PC-9 (cell line): ENCODE results near the gene PDZK1IP1. TPM values are rescaled to one million over a fixed set of nuclear protein-coding genes. Genes with fewer than 3 reads are reported as not detected.

Experiments used
- BruUV-seq: library from RNA; stranded (reverse); fragments of 400-500 nt; replicated peaks from 2 replicates; lab custom pipeline; 2021; lab: Mats Ljungman, UMichigan
- CTCF ChIA-PET: fragments of 300-600 bp; sonication (Branson Sonifier 250); formaldehyde crosslinking; loops from one replicate; lab custom pipeline; 2022; ENCODE audit warnings: antibody characterized with exemption; lab: Charles Lee
- POLR2A ChIA-PET: fragments of 300-600 bp; sonication (Branson Sonifier 250); formaldehyde crosslinking; loops from one replicate; lab custom pipeline; 2022; ENCODE audit warnings: antibody characterized with exemption; ENCODE audit not compliant: unreplicated experiment; lab: Charles Lee
- DNase-seq, 2 experiments: peaks; one replicate each; pipeline versions ENCODE4 v3.0.0 to v3.0.0-alpha.2; 2015 to 2022; ENCODE audit warnings: mixed read lengths in 1 of 2
- H2AFZ ChIP-seq: fragments of 200-600 bp; sonication (generic); 2 replicates; pipeline ENCODE4 v1.8.1; 2017; ENCODE audit warnings: antibody characterized with exemption
- H3F3A ChIP-seq: fragments of 200-600 bp; sonication (generic); 2 replicates; pipeline ENCODE4 v1.8.1; 2017; ENCODE audit warnings: antibody characterized with exemption, mild to moderate bottlenecking, low read depth; ENCODE audit not compliant: insufficient read depth
- H3K27ac ChIP-seq: fragments of 200-600 bp; sonication (generic); 2 replicates; pipeline ENCODE4 v1.6.1; 2016; ENCODE audit warnings: mixed run types
- H3K27me3 ChIP-seq: fragments of 200-600 bp; sonication (generic); 2 replicates; pipeline ENCODE4 v1.6.1; 2016; ENCODE audit warnings: low read depth, mixed run types; ENCODE audit not compliant: insufficient read depth
- H3K36me3 ChIP-seq: fragments of 200-600 bp; sonication (generic); 2 replicates; pipeline ENCODE4 v1.6.1; 2016; ENCODE audit warnings: low read depth, mixed run types
- H3K4me1 ChIP-seq: fragments of 200-600 bp; sonication (generic); replicated peaks from 2 replicates; pipeline ENCODE4 v1.6.1; 2016; ENCODE audit warnings: mixed run types; ENCODE audit not compliant: insufficient read depth
- H3K4me2 ChIP-seq: fragments of 200-600 bp; sonication (generic); 2 replicates; pipeline ENCODE4 v1.6.1; 2017; ENCODE audit warnings: mixed run types
- H3K4me3 ChIP-seq: fragments of 200-600 bp; sonication (generic); 2 replicates; pipeline ENCODE4 v1.6.1; 2016; ENCODE audit warnings: mixed run types
- H3K79me2 ChIP-seq: fragments of 200-600 bp; sonication (generic); 2 replicates; pipeline ENCODE4 v1.6.1; 2017; ENCODE audit warnings: low read depth, mixed run types
- H3K9me2 ChIP-seq: fragments of 200-600 bp; sonication (generic); 2 replicates; pipeline ENCODE4 v1.8.1; 2017; ENCODE audit warnings: mild to moderate bottlenecking; ENCODE audit not compliant: insufficient read depth
- H3K9me3 ChIP-seq: fragments of 200-600 bp; sonication (generic); 2 replicates; pipeline ENCODE4 v1.8.1; 2016; ENCODE audit warnings: low read depth; ENCODE audit not compliant: insufficient read depth
- H4K20me1 ChIP-seq: fragments of 200-600 bp; sonication (generic); 2 replicates; pipeline ENCODE4 v1.8.1; 2017; ENCODE audit not compliant: insufficient read depth
- EZH2 ChIP-seq: fragments of 200-600 bp; sonication (generic); IDR thresholded peaks from 2 replicates; pipeline ENCODE4 v1.8.0; 2017; ENCODE audit warnings: antibody characterized with exemption, low read depth
- intact Hi-C: fragments of 100-400 bp; cut with micrococcal nuclease; formaldehyde crosslinking; loops from one replicate; pipeline ENCODE4 v1.10.0; 2022; ENCODE audit not compliant: unreplicated experiment
- total RNA-seq: library from RNA; stranded (reverse); gene quantifications from 2 replicates; pipeline ENCODE4 v1.2.3, GENCODE V29; 2021
- TF ChIP-seq, protein P1 (sequence below): fragments of 200-600 bp; sonication (generic); conservative IDR thresholded peaks from 2 replicates; pipeline ENCODE4 v1.6.1; 2017; ENCODE audit warnings: mixed run types, antibody characterized with exemption, mild to moderate bottlenecking, moderate library complexity

Gene PDZK1IP1
- total RNA-seq, 1 experiment from 2014 or later, result 6.2 TPM

GRCh38 chr1:47188791-47189785, 748 bp downstream of the PDZK1IP1 start:
- no TSS peak for BruUV-seq
- ChIA-PET POLR2A (interaction anchor here (0.6 to 1.1 kb wide), 4 partner anchors 10 to 577 kb away, joined by 3 to 7 read pairs (median 4); partner anchors contain the start of gene STIL), CTCF (interaction anchor here (0.6 to 1.3 kb wide), 6 partner anchors 10 to 539 kb away, joined by 3 to 27 read pairs (median 4); partner anchors contain the start of gene FOXD2)
- Histone ChIP-seq H3K4me2 (no peak overlapping the region), H3K4me3 (no peak overlapping the region), H3K27ac (no peak overlapping the region), H3K79me2 (no peaks in the 10 kb centered on the region), H3F3A (no peaks in the 10 kb centered on the region), H3K4me1 (no peaks in the 10 kb centered on the region), H2AFZ (no peak overlapping the region), H3K27me3 (no peaks in the 10 kb centered on the region), H3K36me3 (no peaks in the 10 kb centered on the region), H4K20me1 (no peaks in the 10 kb centered on the region), H3K9me2 (no peaks in the 10 kb centered on the region), H3K9me3 (no peaks in the 10 kb centered on the region)
- intact Hi-C loops, result no loop called here
- TF ChIP-seq, protein P1, sequence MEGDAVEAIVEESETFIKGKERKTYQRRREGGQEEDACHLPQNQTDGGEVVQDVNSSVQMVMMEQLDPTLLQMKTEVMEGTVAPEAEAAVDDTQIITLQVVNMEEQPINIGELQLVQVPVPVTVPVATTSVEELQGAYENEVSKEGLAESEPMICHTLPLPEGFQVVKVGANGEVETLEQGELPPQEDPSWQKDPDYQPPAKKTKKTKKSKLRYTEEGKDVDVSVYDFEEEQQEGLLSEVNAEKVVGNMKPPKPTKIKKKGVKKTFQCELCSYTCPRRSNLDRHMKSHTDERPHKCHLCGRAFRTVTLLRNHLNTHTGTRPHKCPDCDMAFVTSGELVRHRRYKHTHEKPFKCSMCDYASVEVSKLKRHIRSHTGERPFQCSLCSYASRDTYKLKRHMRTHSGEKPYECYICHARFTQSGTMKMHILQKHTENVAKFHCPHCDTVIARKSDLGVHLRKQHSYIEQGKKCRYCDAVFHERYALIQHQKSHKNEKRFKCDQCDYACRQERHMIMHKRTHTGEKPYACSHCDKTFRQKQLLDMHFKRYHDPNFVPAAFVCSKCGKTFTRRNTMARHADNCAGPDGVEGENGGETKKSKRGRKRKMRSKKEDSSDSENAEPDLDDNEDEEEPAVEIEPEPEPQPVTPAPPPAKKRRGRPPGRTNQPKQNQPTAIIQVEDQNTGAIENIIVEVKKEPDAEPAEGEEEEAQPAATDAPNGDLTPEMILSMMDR, result no peak
- no peak for TF ChIP-seq EZH2
- DNase-seq, result no peak

DNA sequence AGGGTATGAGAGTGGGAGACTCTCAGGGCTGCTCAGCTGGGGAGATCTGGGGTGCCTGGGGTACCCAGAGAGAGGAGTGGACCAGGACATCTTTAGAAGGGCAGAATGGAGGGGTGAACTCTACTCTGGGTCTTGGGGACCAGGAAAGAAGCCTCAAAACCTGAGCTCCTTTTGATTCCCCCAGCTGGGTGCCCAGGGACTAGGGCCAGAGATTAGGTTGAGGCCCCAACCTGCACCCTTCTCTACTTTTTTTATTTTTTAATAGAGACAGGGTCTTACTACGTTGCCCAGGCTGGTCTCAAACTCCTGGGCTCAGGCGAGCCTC, 1.9 kb downstream of the PDZK1IP1 start:
- Histone ChIP-seq H3K4me2 (no peak overlapping the region), H3K4me1 (no peaks in the 10 kb centered on the region), H3K27ac (no peak overlapping the region), H3K79me2 (no peaks in the 10 kb centered on the region), H3K4me3 (no peak overlapping the region), H2AFZ (no peak overlapping the region), H4K20me1 (no peaks in the 10 kb centered on the region), H3K9me3 (no peaks in the 10 kb centered on the region), H3K27me3 (no peaks in the 10 kb centered on the region), H3K36me3 (no peaks in the 10 kb centered on the region), H3K9me2 (no peaks in the 10 kb centered on the region), H3F3A (no peaks in the 10 kb centered on the region)
- TF ChIP-seq EZH2, result no peak
- TF ChIP-seq, protein P1, result no peak
- BruUV-seq, result no TSS peak
- ChIA-PET POLR2A (no interaction called here), CTCF (interaction anchor here (0.7 to 0.9 kb wide), 4 partner anchors 9 to 249 kb away, joined by 3 to 4 read pairs (median 3); no protein-coding TSS in a partner anchor)
- intact Hi-C loops, result no loop called here
- DNase-seq, result no peak

GRCh38 chr1:47187231-47187925, 2.5 kb downstream of the PDZK1IP1 start:
- no peaks in the 10 kb centered on the region for H3K4me1 ChIP-seq
- no peaks in the 10 kb centered on the region for H3K9me3 ChIP-seq
- H3K4me3 ChIP-seq, result no peak overlapping the region
- ChIA-PET CTCF (interaction anchor here (0.7 to 0.9 kb wide), 2 partner anchors 75 to 250 kb away, joined by 3 read pairs; no protein-coding TSS in a partner anchor), POLR2A (no interaction called here)
- DNase-seq, result no peak
- no peak overlapping the region for H3K4me2 ChIP-seq
- no peaks in the 10 kb centered on the region for H3K36me3 ChIP-seq
- H2AFZ ChIP-seq, result no peak overlapping the region
- H3K27ac ChIP-seq, result no peak overlapping the region
- no peaks in the 10 kb centered on the region for H3K9me2 ChIP-seq
- H3K27me3 ChIP-seq, result no peaks in the 10 kb centered on the region
- H3F3A ChIP-seq, result no peaks in the 10 kb centered on the region
- H3K79me2 ChIP-seq, result no peaks in the 10 kb centered on the region
- BruUV-seq, result no TSS peak
- no peaks in the 10 kb centered on the region for H4K20me1 ChIP-seq
- intact Hi-C loops, result no loop called here
- no peak for TF ChIP-seq EZH2
- TF ChIP-seq, protein P1, result no peak
